Activated T-cell treated with anti-CD3 and anti-CD28 coated beads for 24 hours (primary cell): ENCODE measurements around the gene ACADM.
A peak's percentile ranks its signal among the peaks of the same experiment; 100 is the strongest.
"Not testable (repeated sequence)": the region's sequence is repeated elsewhere in the genome, so short reads cannot be mapped to it uniquely, and the experiment has no call there.

Experiments
- DNase-seq: peaks from one replicate; pipeline ENCODE4 v3.0.0-alpha.2; 2020; ENCODE audit warnings: low read depth

ACADM gene

DNA sequence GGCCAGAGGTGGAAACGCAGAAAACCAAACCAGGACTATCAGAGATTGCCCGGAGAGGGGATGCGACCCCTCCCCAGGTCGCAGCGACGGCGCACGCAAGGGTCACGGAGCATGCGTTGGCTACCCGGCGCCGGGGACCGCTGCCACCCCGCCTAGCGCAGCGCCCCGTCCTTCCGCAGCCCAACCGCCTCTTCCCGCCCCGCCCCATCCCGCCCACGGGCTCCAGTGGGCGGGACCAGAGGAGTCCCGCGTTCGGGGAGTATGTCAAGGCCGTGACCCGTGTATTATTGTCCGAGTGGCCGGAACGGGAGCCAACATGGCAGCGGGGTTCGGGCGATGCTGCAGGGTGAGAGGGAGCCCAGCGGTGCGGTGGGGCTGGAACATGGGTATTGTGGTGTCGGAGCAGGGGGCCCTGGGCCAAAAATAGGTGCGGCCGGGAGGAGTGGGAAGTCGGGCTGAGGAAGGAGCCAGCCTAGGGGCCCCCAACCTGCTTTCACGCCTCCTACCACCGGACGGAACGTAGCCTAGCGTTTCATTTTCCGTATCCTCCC lies at the start of gene ACADM:
Gene ACADM, plus strand, starts transcription at position 238 of the 551 bp plus-strand sequence. Its CDS starts 79 bp downstream, at position 317.
- DNase-seq = peak; percentile 84

DNA sequence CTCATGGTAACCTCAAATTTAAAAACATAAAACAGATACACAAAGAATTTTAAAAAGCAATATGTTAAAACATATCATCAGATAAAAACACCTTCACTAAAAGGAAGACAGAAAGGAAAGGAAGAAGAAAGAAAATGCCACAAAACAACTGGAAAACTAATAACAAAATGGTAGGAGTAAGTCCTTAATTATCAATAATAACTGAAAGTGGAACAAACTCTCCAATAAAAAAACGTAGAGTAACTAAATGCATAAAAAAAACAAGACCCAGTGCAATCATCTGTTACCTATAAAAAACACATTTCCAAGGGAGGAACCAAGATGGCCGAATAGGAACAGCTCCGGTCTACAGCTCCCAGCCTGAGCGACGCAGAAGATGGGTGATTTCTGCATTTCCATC lies 47.1 kb upstream of the ACADM start:
- DNase-seq = no peak

DNA sequence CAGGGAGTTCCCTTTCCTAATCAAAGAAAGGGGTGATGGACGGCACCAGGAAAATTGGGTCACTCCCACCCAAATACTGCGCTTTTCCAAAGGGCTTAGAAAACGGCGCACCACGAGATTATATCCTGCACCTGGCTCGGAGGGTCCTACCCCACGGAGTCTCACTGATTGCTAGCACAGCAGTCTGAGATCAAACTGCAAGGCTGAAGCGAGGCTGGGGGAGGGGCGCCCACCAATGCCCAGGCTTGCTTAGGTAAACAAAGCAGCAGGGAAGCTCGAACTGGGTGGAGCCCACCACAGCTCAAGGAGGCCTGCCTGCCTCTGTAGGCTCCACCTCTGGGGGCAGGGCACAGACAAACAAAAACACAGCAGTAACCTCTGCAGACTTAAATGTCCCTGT lies 46.5 kb upstream of the ACADM start:
- DNase-seq = not testable (repeated sequence)

DNA sequence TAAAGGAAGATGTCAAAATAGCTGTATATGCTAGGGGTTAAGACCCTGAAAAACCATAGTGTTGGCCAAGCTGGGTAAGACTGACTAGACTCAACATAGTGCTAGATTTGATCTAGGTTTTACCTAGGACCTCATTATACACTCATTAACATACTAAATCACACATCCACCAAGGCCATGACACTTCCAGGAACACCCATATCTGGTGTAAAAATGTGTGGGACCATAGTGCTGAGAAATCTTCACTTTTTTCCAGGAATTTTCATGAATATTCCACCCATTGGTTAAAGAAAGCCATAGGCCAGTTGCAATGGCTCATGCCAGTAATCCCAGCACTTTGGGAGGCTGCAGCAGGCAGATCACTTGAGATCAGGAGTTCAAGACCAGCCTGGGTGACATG lies 34.0 kb upstream of the ACADM start:
- no peak for DNase-seq

DNA sequence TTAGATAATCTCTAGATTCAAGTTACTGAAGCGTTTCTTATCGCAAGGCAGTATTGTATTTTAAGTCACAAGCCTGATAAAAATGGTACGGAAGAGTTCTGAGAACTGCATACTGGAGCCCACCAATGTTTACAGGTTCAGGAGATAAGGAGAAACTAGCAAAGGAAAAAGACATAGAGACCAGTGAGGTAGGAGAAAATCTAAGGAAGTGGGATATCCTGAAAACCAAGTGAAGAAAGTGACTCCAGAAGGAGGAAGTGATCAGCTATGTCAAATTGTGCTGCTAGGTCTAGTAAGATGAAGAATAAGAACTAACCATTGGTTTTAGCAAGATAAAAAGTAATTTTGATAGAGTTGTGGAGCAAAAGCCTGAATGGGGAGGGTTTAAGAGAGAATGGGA lies 31.0 kb upstream of the ACADM start:
- DNase-seq = no peak

DNA sequence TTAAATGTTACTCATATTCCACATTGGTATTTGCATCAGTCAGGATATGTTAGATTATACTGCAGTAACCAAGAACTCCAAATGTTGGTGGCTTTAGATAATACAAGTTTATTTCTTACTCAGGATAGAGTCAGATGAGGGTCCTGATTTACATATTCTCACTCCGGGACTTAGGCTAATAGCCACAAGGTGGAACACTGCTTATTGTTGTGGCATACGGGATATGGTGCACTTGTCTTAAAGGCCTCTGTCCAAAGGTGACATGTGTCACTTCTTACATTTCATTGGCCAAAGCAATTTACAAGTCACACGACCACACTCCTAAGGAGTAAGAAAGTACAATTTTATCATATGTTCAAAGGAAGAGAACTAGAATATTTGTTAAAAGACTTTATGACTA lies 28.5 kb upstream of the ACADM start:
- no peak for DNase-seq

DNA sequence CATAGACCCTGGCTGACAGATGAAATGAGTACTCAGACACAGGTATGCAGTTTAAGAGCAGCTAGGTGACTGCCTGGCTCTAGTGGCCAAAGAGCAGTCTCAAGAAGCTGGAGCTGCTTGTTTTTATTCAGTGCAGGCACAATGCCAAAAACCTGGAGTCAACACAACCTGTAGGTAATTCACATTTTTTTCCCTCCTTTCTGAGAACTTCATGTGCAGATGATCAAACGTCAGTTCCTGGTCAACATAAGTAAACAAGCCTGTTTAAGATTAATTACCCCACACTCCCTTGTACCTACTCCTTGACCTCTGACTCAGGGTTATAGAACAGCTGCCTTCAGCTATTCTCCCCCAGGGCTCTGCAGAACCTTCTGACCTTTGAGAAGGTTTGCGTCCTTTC lies 17.3 kb upstream of the ACADM start:
- DNase-seq = no peak

DNA sequence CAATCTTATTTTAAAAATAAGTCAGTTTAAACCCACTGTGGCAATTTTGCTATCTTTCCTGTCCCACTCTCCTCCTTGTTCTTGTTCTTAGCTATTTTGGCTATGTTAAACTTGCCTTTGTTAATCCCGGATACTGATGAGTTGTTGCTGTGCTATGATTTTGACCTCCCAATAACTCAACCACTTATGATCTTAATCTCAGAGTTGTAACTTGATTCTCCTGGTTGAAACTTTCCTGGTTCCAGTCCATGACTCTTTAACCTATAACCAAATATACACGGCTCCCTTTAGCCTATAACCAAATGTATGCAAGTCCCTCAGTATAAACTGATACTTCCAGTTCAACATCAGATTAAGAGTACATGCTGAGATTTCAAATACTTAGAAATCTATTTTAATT lies 15.6 kb upstream of the ACADM start:
- no peak for DNase-seq

DNA sequence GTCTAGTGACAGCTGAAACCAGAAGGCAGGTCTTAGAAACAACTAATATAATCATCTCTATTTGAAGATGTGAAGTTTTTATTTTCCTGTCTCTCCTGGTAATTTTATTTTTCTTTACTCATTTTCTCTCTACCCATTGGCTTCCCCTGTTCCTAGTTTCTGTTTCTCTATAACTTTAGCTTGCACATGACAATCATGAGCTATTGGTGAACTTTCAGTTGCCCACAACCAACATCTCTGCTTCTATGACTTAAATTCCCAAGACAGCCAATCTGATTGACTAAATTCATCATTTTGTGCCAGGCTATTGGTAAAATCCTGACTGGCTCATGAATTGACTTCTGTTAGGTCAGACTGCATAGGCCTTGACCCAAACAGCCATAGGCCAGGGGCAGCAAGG lies 13.7 kb upstream of the ACADM start:
- no peak for DNase-seq

DNA sequence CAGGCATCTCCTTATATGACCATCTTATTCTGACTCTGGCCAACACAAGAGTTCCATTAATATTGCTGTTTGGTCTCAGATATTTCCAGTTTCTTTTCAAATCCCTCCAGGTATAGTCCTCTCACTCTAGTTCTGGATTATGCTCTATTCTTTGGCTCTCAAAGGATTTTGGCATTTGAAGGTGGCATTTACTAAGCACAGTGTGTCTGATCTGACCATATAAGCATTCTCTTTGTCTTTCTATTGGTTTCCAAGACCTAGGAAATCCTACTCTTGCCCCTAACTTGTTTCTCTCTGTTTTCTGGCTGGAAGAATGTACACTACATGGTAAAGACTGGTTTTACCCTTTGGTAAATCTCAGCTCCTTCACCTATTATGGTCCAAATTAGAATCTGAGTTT lies 12.7 kb upstream of the ACADM start:
- no peak for DNase-seq

DNA sequence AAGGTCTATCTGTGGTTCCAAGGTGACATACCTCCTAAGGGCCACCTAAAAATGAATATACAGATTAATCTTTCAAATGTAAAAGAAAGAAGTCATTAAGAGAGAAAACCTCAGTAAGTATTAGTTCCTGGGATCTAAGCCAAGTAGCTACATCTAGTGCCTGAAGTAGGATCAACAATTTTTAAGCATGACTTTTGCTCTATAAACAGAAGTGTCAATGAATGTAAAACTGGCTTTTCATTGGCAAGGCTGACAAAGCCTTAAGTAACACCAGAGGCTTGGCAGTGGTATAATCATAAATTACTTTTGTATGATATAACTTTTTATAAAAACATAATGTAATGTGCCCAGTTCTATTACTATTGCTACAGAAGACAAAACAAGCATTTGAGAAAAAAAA lies 12.2 kb upstream of the ACADM start:
- DNase-seq = no peak

DNA sequence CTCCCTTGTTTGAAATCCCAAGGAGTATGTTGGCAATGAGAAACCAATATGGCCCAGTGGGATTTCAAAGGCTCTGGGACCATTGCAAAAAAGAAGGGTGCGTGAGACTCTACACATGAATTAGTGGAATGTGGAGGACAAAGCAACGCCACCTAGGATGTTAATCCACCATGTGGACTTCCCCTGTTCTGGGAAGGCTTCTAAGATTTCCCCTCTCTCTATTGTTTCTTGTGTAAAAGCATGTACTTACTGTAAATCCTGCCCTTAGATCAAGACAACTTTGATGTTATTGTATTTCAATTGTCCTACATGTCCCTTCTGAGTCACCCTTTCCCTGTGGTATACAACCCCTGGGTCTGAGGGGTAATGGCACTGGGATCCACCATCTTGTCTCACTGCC lies 4.7 kb upstream of the ACADM start:
- no peak for DNase-seq

DNA sequence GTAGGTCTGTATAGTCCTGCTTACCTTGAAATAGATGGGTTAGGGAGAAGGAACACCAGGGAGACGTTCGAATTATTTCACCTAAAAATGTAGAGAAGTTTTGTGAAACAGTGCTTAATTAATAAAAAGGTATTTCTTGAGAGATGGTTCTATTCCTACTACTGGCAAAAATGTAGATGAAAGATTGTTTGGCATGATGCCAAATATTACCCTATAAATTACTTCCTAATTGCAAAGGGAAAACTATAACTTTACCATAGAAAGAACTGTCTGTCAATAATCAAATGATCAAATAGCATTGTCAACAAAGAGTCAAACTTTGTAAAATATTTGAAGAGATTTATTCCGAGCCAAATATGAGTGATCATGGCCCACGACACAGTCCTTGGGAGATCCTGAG lies 4.2 kb upstream of the ACADM start:
- no peak for DNase-seq

DNA sequence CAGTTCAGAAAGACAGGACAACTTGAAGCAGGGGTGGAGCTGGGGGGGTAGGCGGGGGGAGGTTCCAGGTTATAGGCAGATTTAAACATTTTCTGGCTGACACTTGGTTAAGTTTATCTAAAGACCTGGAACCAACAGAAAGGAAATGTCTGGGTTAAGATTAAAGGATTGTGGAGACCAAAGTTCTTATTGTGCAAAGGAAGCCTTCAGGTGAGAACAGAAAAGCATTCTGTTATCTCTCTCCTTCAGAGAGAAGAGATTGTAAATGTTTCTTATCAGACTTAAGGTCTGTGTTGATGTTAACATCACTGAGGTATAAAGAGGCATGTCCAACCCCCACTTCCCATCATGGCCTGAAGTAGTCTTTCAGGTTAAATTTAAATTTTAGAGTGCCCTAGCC lies 3.7 kb upstream of the ACADM start:
- DNase-seq = no peak

DNA sequence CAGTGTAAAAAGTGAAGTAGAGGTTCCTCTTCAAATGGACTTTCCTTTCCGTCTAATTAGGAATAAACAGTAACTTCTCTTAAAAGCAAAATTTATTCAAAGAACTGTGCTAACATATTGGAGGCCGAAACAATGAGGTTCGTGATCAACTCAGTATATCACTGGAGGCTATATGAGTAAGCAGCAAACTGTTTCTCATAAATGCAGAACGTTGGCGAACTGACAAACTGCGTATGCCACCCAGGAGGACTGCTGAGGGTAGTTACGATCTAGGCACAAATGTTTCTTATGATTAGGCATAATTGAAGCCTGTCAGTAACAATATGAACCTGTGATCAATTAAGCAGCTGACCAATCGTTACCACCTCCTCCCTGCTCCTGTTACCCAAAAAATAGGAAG lies 2.3 kb upstream of the ACADM start:
- not testable (repeated sequence) for DNase-seq

DNA sequence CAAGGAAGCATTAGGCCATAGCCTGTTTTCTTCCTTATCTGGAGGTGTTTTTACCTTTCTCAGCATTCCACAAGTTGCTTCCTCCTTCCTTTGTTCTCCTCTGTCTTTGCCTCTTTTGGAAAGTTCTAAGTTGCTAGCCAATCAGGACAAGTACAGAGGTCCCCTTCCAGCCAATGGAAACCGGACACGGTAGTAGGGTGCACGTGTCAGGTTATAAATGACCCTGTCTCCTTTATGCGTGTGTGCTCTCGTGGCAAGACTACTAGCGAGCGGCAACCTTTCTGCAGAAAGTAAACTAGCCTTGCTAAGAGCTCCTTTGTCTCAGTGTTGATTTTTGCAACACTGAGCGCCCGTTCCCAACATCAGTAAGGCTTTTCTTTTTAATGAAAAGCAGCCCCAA lies 1.5 kb upstream of the ACADM start:
- no peak for DNase-seq

DNA sequence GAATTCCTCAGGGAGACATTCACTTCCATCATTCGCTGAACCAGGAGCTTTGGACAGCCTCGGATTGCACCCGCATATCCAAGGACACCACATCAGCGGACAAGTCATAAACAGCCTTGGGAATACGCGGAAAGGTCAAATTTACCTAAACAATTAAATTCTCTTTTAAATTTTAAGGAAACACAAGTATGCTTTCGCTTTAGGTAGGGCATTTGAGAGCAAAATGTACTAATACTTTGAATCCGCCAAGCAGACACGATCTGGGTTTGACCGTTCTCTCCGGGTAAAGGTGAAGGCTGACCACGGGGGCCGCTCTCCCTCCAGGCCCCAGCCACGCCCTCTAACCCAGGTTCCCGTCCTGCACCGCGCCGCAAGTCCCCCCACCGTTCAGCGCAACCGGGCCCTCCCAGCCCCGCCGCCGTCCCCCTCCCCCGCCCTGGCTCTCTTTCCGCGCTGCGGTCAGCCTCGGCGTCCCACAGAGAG lies 479 bp upstream of the ACADM start:
- DNase-seq = peak; percentile 67

DNA sequence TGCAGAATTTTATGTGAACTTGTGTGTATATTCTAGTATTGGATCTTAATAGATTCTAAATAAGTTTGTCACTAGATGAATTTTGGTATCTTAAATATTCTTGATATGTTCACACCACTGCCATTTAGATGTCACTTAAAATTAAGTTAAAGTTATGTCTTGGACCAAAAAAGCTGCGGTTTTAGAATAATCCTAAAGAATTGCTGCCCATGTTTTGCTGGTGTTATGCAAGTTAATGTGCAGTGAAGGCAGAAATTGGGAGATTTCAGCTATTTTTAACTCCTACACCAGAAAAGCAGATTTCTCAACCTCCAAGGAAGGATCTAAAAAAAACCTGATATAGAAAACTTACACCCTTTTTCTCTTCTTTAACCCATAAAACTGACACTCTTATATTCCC lies 757 bp downstream of the ACADM start:
- no peak for DNase-seq

DNA sequence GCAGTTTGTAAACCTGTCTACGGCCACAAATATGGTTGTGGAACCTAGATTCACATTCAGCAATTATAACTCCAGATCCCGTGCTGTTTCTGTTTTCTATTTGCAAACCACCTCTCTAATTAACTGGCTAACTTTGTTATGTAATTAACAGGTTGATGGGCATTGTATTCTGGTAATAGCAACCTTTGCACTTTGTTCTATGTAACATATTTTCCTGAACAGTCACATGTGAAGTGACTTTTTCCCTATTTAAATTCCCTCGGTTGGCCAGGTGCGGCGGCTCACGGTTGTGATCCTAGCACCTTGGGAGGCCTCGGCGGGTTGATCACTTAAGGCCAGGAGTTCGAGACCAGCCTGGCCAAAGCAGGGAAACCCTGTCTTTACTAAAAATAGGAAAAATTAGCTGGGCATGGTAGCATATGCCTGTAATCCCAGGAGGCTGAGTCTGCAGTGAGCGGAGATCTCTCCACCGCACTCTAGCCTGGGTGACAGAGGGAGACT lies 1.4 kb downstream of the ACADM start:
- DNase-seq = no peak

DNA sequence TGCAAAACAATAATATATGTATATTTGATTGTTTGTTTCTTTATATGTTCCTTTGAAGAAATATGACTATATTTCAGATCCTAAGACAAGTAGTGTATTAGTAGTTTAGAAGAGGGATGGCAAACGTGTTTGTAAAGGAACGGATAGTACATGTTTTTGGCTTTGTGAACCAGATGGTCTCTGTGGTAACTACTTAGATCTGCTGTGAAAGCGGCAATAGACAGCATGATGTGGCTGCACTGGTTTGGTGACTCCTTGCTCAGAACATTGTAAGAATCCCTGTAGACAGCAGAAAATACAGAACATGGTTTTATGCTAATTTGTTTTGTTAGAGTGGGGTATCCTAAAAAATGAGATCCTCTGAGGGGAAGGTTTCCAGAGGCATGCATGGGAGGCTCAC lies 3.1 kb downstream of the ACADM start:
- no peak for DNase-seq

DNA sequence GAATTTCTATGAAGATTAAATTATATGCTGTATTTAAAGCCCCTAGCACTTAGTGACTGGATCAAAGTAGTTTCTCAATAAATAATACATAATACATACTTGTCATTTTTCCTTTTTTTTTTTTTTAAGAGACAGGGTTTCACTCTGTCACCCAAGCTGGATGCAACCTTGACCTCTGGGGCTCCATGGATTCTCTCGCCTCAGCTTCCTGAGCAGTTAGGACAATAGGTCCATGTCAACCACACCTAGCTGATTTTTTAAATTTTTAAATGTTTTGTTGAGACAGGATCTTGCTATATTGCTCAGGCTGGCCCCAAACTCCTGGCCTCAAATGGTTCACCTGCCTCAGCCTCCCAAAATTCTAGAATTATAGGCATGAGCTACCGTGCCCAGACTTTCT lies 5.9 kb downstream of the ACADM start:
- no peak for DNase-seq

DNA sequence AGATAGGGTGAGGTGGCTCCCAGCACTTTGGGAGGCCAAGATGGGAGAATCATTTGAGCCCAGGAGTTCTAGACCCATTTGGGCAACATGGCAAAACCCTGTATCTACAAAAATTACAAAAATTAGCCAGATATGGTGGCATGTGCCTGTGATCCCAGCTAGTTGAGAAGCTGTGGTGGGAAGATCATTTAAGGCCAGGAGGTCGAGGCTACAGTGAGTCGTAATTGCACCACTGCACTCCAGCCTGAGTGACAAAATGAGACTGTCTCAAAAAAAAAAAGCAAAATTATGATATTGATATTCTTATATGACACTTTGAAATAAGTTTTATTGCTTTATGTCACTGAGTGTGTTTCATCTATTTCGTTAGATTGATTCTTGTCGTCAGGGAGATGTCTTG lies 7.4 kb downstream of the ACADM start:
- DNase-seq = no peak

DNA sequence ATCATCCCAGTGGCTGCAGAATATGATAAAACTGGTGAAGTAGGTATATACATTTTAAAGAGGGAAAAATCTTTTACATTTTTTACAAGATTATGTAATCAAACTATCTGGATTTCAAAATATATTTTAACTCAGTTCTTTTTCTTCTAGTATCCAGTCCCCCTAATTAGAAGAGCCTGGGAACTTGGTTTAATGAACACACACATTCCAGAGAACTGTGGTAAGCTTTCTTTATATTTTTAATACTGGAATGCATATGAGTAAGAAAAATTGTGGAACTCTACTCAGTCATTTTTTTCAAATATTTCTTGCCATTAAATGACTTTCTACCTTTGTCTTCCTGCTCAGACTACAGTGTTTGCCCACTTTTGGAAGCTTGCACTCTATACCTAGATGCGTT lies 8.2 kb downstream of the ACADM start:
- DNase-seq = no peak

DNA sequence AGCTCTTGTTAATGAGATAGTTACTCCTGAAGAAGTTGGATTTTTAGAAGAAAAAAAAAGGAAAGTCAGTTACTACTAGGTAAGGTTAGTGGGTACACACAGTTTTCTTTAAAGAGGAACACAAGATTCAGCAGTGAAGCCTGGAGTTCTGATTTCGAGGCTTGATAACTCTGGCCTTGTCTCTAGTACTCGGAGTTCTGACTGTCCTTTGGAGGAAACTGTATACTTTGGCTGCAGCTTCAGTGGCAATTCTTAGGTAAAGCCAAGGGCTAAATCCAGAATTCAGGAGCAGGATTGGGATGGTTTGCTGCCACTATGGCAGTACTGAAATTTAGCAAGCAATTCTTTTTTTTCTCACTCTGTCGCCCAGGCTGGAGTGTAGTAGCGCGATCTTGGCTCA lies 9.2 kb downstream of the ACADM start:
- DNase-seq = no peak

DNA sequence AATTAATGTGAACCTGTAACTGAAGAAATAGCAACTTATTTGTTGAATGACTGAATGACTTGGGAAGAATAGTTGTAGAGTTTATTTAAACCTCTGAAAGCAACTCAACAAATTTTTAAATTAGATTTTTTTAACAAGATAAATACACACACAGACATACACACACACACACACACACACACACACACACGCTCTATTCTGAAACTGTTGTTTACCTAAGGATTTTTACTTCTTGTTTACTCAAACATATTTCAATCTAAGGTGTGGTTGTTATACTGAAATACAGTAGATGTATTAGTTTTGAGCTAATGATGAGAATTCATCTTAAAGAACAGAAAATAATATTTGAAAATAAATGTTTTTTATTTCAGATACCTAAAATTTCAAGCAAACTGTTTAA lies 11.5 kb downstream of the ACADM start:
- no peak for DNase-seq
